K562 (cell line): ENCODE results near the gene IFNGR1.

Source experiments
- PCBP2 ChIP-seq: fragments of 200-400 bp; formaldehyde crosslinking; IDR thresholded peaks from 2 replicates; pipeline ENCODE4 v1.6.1; 2018; ENCODE audit warnings: low read length, low read depth, mild to moderate bottlenecking, moderate library complexity; ENCODE audit not compliant: poor library complexity, severe bottlenecking
- ZNF785 ChIP-seq: fragments of 250-450 bp; sonication (Bioruptor Pico); IDR thresholded peaks from 2 replicates; pipeline ENCODE4 v1.4.0; 2020; ENCODE audit warnings: mild to moderate bottlenecking
- TF ChIP-seq, protein P1 (sequence below): sonication (generic); formaldehyde crosslinking; IDR thresholded peaks from 2 replicates; pipeline ENCODE4 v1.8.0; 2023; ENCODE audit warnings: mild to moderate bottlenecking, missing genetic modification reagents

DNA sequence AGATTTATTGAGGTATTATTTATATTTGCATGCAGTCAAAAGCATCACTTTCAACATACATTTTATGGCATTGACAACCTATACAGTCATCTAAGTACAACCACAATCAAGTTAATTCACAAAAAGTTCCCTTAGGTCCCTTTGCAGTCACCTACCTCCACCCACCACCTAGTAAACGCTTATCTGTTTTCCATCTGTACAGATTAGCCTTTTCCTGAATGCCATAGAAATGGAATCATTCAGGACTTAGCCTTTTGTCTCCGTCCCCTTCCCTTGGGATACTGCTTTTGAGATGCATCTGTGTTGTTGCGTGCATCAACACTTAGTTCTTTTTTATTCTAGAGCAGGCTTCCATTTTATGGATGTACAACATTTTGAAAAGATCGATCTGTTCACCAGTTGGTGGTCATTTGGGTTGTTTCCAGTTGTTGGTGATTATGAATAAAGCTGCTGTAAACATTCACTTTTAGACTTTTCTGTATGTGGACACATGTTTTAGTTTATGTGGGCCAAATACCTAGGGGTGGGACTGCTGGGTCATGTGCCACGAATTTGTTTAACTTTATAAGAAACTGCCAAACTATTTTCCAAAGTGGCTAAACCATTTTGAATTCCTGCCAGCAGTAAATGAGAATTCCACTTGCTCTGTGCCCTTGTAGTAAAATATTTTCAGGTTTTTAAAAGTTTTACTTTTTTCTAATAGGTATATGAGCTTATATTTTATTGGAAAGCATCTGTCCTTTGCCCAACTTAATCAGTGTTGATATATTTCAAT lies 17.6 kb upstream of the IFNGR1 start:
- TF ChIP-seq PCBP2 (no peak), ZNF785 (CRISPR knock-in tag) (no peak)
- TF ChIP-seq, protein P1, sequence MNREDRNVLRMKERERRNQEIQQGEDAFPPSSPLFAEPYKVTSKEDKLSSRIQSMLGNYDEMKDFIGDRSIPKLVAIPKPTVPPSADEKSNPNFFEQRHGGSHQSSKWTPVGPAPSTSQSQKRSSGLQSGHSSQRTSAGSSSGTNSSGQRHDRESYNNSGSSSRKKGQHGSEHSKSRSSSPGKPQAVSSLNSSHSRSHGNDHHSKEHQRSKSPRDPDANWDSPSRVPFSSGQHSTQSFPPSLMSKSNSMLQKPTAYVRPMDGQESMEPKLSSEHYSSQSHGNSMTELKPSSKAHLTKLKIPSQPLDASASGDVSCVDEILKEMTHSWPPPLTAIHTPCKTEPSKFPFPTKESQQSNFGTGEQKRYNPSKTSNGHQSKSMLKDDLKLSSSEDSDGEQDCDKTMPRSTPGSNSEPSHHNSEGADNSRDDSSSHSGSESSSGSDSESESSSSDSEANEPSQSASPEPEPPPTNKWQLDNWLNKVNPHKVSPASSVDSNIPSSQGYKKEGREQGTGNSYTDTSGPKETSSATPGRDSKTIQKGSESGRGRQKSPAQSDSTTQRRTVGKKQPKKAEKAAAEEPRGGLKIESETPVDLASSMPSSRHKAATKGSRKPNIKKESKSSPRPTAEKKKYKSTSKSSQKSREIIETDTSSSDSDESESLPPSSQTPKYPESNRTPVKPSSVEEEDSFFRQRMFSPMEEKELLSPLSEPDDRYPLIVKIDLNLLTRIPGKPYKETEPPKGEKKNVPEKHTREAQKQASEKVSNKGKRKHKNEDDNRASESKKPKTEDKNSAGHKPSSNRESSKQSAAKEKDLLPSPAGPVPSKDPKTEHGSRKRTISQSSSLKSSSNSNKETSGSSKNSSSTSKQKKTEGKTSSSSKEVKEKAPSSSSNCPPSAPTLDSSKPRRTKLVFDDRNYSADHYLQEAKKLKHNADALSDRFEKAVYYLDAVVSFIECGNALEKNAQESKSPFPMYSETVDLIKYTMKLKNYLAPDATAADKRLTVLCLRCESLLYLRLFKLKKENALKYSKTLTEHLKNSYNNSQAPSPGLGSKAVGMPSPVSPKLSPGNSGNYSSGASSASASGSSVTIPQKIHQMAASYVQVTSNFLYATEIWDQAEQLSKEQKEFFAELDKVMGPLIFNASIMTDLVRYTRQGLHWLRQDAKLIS (CRISPR knock-in tag) = no peak
